ENCODE data around the gene NACC2. TPM values are rescaled to one million over a fixed set of nuclear protein-coding genes. Genes with fewer than 3 reads are reported as not detected.

The NACC2 gene
- total and polyA plus RNA-seq, 9 of the 15 experiments (the other 6 are each of a cell fraction or from before 2014, with no cell fraction given), result 0.70 to 25.1 (median 5.6) TPM

DNA sequence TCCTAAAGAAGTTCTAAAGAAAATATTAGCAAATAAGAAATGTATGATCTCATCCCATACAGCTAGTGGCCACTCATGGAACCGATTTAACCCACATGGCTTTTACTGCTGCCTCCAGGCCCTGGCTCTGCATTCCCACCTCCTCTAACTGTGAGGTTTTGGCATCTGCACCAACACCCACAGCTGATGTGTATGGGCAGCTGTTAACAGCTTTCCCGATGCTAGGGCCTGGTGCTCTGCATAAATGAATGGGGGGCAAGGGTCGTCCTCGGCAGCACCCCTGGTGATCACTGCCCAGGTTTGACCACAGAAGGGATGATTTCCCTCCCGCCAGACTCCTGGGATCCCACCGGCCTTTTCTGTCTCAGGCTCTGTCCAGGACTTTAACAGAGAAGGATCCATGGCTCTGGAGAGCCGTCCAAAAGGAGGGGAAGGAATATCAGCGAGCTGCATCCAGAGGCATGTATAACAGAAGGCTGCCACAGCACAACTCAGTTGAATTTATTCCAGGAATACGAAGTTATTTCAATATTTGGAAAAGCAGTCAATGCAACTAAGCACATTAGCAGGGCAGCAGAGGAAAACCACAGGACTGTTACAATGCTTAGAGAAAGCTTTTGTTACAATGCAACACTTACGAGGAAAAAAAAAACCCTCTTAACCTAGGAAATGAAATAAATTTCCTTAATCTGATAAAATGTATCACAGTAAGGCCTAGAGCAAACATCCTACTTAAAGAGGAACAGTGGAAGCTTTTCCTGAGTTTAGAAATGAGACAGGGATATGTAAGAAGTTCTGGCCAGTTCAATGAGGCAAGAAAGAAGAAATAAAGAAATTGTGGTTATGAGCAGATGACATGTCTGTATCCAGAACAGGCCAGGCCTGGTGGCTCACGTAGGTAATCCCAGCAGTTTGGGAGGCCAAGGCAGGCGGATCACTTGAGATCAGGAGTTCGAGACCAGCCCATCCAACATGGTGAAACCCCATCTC, 63.1 kb downstream of the NACC2 start (continued):
- TF ChIP-seq, protein P1, sequence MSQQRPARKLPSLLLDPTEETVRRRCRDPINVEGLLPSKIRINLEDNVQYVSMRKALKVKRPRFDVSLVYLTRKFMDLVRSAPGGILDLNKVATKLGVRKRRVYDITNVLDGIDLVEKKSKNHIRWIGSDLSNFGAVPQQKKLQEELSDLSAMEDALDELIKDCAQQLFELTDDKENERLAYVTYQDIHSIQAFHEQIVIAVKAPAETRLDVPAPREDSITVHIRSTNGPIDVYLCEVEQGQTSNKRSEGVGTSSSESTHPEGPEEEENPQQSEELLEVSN (IDR thresholded peaks at IDR 0.05; ENCODE audit: borderline replicate concordance in 1 of 2, extremely low read depth in 1 of 2, insufficient read depth in 1 of 2, insufficient read length in 1 of 2, low read depth in 1 of 2, low read length in 1 of 2, poor library complexity in 1 of 2, severe bottlenecking in 1 of 2), result no peak
- TF ChIP-seq TCFL5 (CRISPR knock-in tag; conservative IDR thresholded peaks at IDR 0.05) (no peak), ZNF764 (CRISPR knock-in tag; IDR thresholded peaks at IDR 0.05; ENCODE audit: low read depth) (no peak), NR2F6 (CRISPR knock-in tag; IDR thresholded peaks at IDR 0.05) (no peak)

- no peak for FAIRE-seq
- H3K9me1 ChIP-seq (ENCODE audit: control insufficient read depth, insufficient read depth, low read length), result no peaks in the 10 kb centered on the region
- intact Hi-C loops (cut with micrococcal nuclease), result no loop called here
- no peak overlapping the region for H2AFZ ChIP-seq (ENCODE audit: low read depth, low read length)
- peaks cover 39% of the 10 kb centered on the region for H3K79me2 ChIP-seq (ENCODE audit: control insufficient read depth, insufficient read depth, low read length)
- H3K4me2 ChIP-seq (ENCODE audit: insufficient read depth, low read length), result no peak overlapping the region
- no peak overlapping the region for H3K9ac ChIP-seq (ENCODE audit: insufficient read depth in 1 of 2, low read depth in 2 of 2, low read length in 2 of 2)
- peaks cover 54% of the 10 kb centered on the region for H3K36me3 ChIP-seq (ENCODE audit: control insufficient read depth, insufficient read depth, low read length)
- WGBS (ENCODE audit: insufficient coverage, low coverage, missing lambda C conversion rate), result 95% methylated on average over 8 of the region's 8 CpGs
- TF ChIP-seq IRF1 (CRISPR knock-in tag; IDR thresholded peaks at IDR 0.05; ENCODE audit: borderline replicate concordance), result no peak
- TF ChIP-seq ZNF24 (IDR thresholded peaks at IDR 0.05), result peak; percentile 91
- TF ChIP-seq ZFP36 (IDR thresholded peaks at IDR 0.05; ENCODE audit: low read depth, low read length, partially characterized antibody), result no peak
- no TSS peak for BruUV-seq (replicated peaks)
- H3K27ac ChIP-seq (ENCODE audit: extremely low read depth, low read depth, low read length), result no peak overlapping the region
- H3K4me1 ChIP-seq (replicated peaks in 1 of 2; ENCODE audit: control insufficient read depth in 2 of 2, insufficient read depth in 2 of 2, low read length in 2 of 2), result peaks cover 0 to 6% of the 10 kb centered on the region in 2 experiments; a peak in 1 of 5 replicates
- no peaks in the 10 kb centered on the region for H4K20me1 ChIP-seq (replicated peaks; ENCODE audit: control insufficient read depth, insufficient read depth, low read length)
- no peak overlapping the region for H3K4me3 ChIP-seq
- POLR2A ChIA-PET, result no interaction called here
- H3K27me3 ChIP-seq (ENCODE audit: control insufficient read depth in 2 of 2, insufficient read depth in 2 of 2, low read length in 2 of 2), result no peaks in the 10 kb centered on the region
- no peak for ATAC-seq
- CTCF ChIA-PET (ENCODE audit: low intra/inter-chr PET ratio), result no interaction called here
- H3K9me3 ChIP-seq (replicated peaks; ENCODE audit: control insufficient read depth, insufficient read depth, low read depth, low read length), result peaks cover 6% of the 10 kb centered on the region
- in situ Hi-C loops (cut with MboI), result no loop called here
- no peak for DNase-seq (ENCODE audit: extremely low read depth in 1 of 4, low spot score in 3 of 4)
These were observed 64.0 kb downstream of the NACC2 start for GRCh38 chr9:136031094-136031493.

Data from K562 (cell line).